Activated naive CD4-positive, alpha-beta T cell treated with anti-CD3 and anti-CD28 coated beads, Interleukin-2, amount 50 U/mL, for 24 hours (primary cell): ENCODE data around the gene ACTL6B.

ENCODE experiments used
- H3K27ac Mint-ChIP-seq: one replicate; pipeline ENCODE4 v1.8.0; 2021; ENCODE audit warnings: mild to moderate bottlenecking, mixed read lengths
- H3K27me3 Mint-ChIP-seq: one replicate; pipeline ENCODE4 v1.8.0; 2021; ENCODE audit warnings: mixed read lengths
- H3K36me3 Mint-ChIP-seq: one replicate; pipeline ENCODE4 v1.8.0; 2021; ENCODE audit warnings: mixed read lengths
- H3K4me1 Mint-ChIP-seq: one replicate; pipeline ENCODE4 v1.8.0; 2021; ENCODE audit warnings: mixed read lengths
- H3K4me3 Mint-ChIP-seq: one replicate; pipeline ENCODE4 v1.8.0; 2021; ENCODE audit warnings: mild to moderate bottlenecking, mixed read lengths
- H3K9me3 Mint-ChIP-seq: one replicate; pipeline ENCODE4 v1.8.0; 2021; ENCODE audit warnings: mixed read lengths

ACTL6B gene

GRCh38 chr7:100626055-100626454, 30.2 kb downstream of the ACTL6B start:
- Mint-ChIP-seq H3K9me3 (no peaks in the 10 kb centered on the region), H3K27me3 (no peaks in the 10 kb centered on the region), H3K4me3 (peak overlapping the region; percentile 75), H3K4me1 (peaks cover 27% of the 10 kb centered on the region), H3K36me3 (no peaks in the 10 kb centered on the region), H3K27ac (peak overlapping the region; percentile 55)

GRCh38 chr7:100623951-100624824, 32.1 kb downstream of the ACTL6B start:
- Mint-ChIP-seq H3K9me3 (no peaks in the 10 kb centered on the region), H3K4me1 (peaks cover 21% of the 10 kb centered on the region), H3K4me3 (no peak overlapping the region), H3K36me3 (no peaks in the 10 kb centered on the region), H3K27ac (peak overlapping the region; percentile 47), H3K27me3 (no peaks in the 10 kb centered on the region)

DNA sequence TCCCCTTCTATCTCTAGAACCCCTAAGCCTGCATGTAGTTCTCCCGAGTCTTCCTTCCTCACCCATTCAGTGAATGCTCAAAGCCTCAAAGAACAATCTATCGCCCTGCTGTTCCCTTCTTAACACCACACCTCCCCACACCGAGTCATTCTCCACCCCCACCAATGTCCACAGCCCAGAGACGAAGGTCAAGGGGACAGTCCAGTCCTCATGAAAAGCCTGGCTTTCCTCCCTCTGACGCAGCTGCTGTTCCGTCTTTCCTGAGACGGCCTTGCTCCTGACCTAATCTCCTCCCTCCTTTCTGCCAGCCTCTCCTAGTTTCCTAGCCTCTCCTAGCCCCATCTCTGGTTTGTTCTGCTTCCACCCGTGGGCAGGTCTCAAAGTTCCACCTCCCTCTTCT, 34.7 kb downstream of the ACTL6B start:
- Mint-ChIP-seq H3K4me3 (no peak overlapping the region), H3K4me1 (peaks cover 8% of the 10 kb centered on the region), H3K27me3 (no peaks in the 10 kb centered on the region), H3K9me3 (no peaks in the 10 kb centered on the region), H3K36me3 (no peaks in the 10 kb centered on the region), H3K27ac (no peak overlapping the region)

DNA sequence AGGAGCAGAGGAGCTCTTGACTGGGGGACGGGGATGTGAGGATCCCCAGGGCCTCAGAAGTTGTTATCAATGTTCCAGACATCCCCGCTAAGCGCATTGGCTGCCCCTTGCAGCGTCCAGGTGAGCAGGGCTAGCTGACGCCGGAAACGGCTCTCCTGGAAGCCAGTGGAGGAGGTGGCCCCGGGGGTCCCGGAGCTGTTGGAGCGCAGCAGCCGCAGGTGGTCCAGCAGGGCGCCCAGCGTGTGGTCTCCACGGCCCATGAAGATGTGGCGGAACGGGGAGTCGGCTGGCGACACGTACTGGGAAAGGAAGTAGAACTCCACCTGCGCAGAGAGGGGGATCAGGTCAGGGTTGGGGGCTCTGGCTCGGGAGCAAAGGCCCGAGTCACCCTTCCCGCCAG, 35.4 kb downstream of the ACTL6B start:
- Mint-ChIP-seq H3K36me3 (no peaks in the 10 kb centered on the region), H3K9me3 (no peaks in the 10 kb centered on the region), H3K4me1 (peaks cover 8% of the 10 kb centered on the region), H3K27me3 (no peaks in the 10 kb centered on the region), H3K4me3 (no peak overlapping the region), H3K27ac (no peak overlapping the region)

DNA sequence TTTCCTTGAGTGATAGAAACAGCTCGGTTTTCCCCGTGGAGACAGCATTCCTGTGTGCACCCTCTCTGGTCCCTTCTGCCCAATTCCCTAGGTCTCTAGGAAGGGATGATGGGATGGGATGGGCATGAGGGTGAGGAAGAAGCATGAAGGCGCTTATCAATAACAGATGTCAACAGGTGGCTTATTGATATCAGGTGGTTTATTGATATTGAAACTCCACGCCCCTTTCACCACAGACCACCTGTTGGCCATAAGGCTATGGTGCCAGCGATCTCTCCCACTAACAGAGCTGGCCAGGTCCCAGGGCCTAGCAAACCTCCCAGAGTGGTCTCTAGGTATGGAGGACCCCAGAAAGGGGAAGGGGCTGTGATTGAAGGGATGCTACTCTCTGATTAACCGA, 36.0 kb downstream of the ACTL6B start:
- no peaks in the 10 kb centered on the region for H3K27me3 Mint-ChIP-seq
- no peak overlapping the region for H3K4me3 Mint-ChIP-seq
- no peak overlapping the region for H3K27ac Mint-ChIP-seq
- H3K9me3 Mint-ChIP-seq = no peaks in the 10 kb centered on the region
- H3K36me3 Mint-ChIP-seq = no peaks in the 10 kb centered on the region
- H3K4me1 Mint-ChIP-seq = peaks cover 7% of the 10 kb centered on the region

GRCh38 chr7:100614308-100614861, 41.9 kb downstream of the ACTL6B start:
- no peaks in the 10 kb centered on the region for H3K9me3 Mint-ChIP-seq
- no peaks in the 10 kb centered on the region for H3K36me3 Mint-ChIP-seq
- H3K27me3 Mint-ChIP-seq = no peaks in the 10 kb centered on the region
- H3K4me1 Mint-ChIP-seq = peaks cover 24% of the 10 kb centered on the region
- H3K27ac Mint-ChIP-seq = no peak overlapping the region
- no peak overlapping the region for H3K4me3 Mint-ChIP-seq

- Mint-ChIP-seq H3K9me3 (no peaks in the 10 kb centered on the region), H3K36me3 (no peaks in the 10 kb centered on the region), H3K27me3 (no peaks in the 10 kb centered on the region), H3K4me1 (peaks cover 24% of the 10 kb centered on the region), H3K4me3 (peak overlapping the region; percentile 84), H3K27ac (no peak overlapping the region)
These were observed 42.7 kb downstream of the ACTL6B start for GRCh38 chr7:100613412-100614175.

GRCh38 chr7:100612730-100613390, 43.4 kb downstream of the ACTL6B start:
- Mint-ChIP-seq H3K27me3 (no peaks in the 10 kb centered on the region), H3K4me3 (peak overlapping the region; percentile 84), H3K27ac (no peak overlapping the region), H3K9me3 (no peaks in the 10 kb centered on the region), H3K36me3 (no peaks in the 10 kb centered on the region), H3K4me1 (peaks cover 24% of the 10 kb centered on the region)

- Mint-ChIP-seq H3K27ac (peak within 1 kb of the TSS; percentile 99), H3K36me3 (no peaks in the 10 kb centered on the region)
These were observed 44.1 kb downstream of the ACTL6B start, which contains the start of gene MOSPD3 for GRCh38 chr7:100611983-100612729. TSS of gene MOSPD3 (plus strand) at chr7:100612540. CDS start at chr7:100612792, 252 bp downstream.

DNA sequence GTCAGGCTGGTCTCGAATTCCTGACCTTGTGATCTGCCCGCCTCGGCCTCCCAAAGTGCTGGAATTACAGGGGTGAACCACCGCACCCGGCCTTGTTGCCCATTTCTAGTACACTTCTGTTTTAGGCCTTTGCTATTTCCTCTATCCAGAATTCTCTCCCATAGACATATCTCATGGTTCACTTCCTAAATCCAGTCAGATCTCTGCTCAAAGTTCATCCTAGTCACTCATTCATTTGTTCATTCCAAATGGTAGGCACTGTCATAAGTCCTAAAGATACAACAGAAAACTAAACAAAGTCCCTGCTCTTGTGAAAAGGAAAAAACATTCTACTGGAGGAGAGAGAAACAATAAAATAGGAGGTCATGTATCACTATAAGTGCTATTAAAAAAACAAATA, 46.3 kb downstream of the ACTL6B start:
- H3K27me3 Mint-ChIP-seq = no peaks in the 10 kb centered on the region
- H3K4me3 Mint-ChIP-seq = peak overlapping the region; percentile 20
- H3K9me3 Mint-ChIP-seq = no peaks in the 10 kb centered on the region
- peaks cover 25% of the 10 kb centered on the region for H3K4me1 Mint-ChIP-seq
- no peaks in the 10 kb centered on the region for H3K36me3 Mint-ChIP-seq
- peak overlapping the region; percentile 19 for H3K27ac Mint-ChIP-seq

More at GRCh38 chr7:100611983-100612729, 44.1 kb downstream of the ACTL6B start, which contains the start of gene MOSPD3:
- peaks cover 24% of the 10 kb centered on the region for H3K4me1 Mint-ChIP-seq
- peak within 1 kb of the TSS; percentile 99 for H3K4me3 Mint-ChIP-seq
- H3K9me3 Mint-ChIP-seq = no peaks in the 10 kb centered on the region
- no peaks in the 10 kb centered on the region for H3K27me3 Mint-ChIP-seq

- H3K36me3 Mint-ChIP-seq = no peaks in the 10 kb centered on the region
- no peaks in the 10 kb centered on the region for H3K27me3 Mint-ChIP-seq
- no peaks in the 10 kb centered on the region for H3K9me3 Mint-ChIP-seq
- peaks cover 19% of the 10 kb centered on the region for H3K4me1 Mint-ChIP-seq
- no peak overlapping the region for H3K4me3 Mint-ChIP-seq
- no peak overlapping the region for H3K27ac Mint-ChIP-seq
These were observed 49.1 kb downstream of the ACTL6B start for GRCh38 chr7:100607111-100607510.

GRCh38 chr7:100606313-100606712, 49.9 kb downstream of the ACTL6B start:
- no peaks in the 10 kb centered on the region for H3K9me3 Mint-ChIP-seq
- peak overlapping the region; percentile 82 for H3K4me3 Mint-ChIP-seq
- H3K36me3 Mint-ChIP-seq = no peaks in the 10 kb centered on the region

GRCh38 chr7:100604976-100605911, 51.0 kb downstream of the ACTL6B start:
- H3K9me3 Mint-ChIP-seq = no peaks in the 10 kb centered on the region
- peaks cover 11% of the 10 kb centered on the region for H3K4me1 Mint-ChIP-seq
- no peaks in the 10 kb centered on the region for H3K27me3 Mint-ChIP-seq
- H3K27ac Mint-ChIP-seq = no peak overlapping the region
- H3K4me3 Mint-ChIP-seq = peak overlapping the region; percentile 82
- no peaks in the 10 kb centered on the region for H3K36me3 Mint-ChIP-seq

More at GRCh38 chr7:100606313-100606712, 49.9 kb downstream of the ACTL6B start:
- Mint-ChIP-seq H3K4me1 (peaks cover 14% of the 10 kb centered on the region), H3K27ac (no peak overlapping the region), H3K27me3 (no peaks in the 10 kb centered on the region)
